Liver (tissue), 9 donors: ENCODE results near the gene CPEB2. TPM values are rescaled to one million over a fixed set of nuclear protein-coding genes. Genes with fewer than 3 reads are reported as not detected.
A peak's percentile ranks its signal among the peaks of the same experiment; 100 is the strongest.

Experiments
- DNase-seq: peaks from one replicate; pipeline ENCODE4 v3.0.0-alpha.2; 2017; ENCODE audit warnings: low spot score
- H3K27ac ChIP-seq, 2 donors: one replicate each; pipeline ENCODE4 v1.7.0; 2013; ENCODE audit warnings: inconsistent platforms in 2 of 2, low read length in 2 of 2, control low read depth in 1 of 2, low read depth in 1 of 2, mild to moderate bottlenecking in 1 of 2
- H3K27me3 ChIP-seq, 4 donors: one replicate each; pipeline versions ENCODE4 v1.6.1 to v1.7.0; 2013; ENCODE audit warnings: low read length in 3 of 4, inconsistent platforms in 1 of 4, mild to moderate bottlenecking in 1 of 4, moderate library complexity in 1 of 4; ENCODE audit not compliant: control insufficient read depth in 4 of 4, insufficient read depth in 4 of 4
- H3K36me3 ChIP-seq, 4 donors: one replicate each; pipeline versions ENCODE4 v1.6.1 to v1.7.0; 2013; ENCODE audit warnings: low read length in 3 of 4, mild to moderate bottlenecking in 3 of 4, low read depth in 1 of 4, moderate library complexity in 1 of 4; ENCODE audit not compliant: control insufficient read depth in 4 of 4, insufficient read depth in 3 of 4
- H3K4me1 ChIP-seq, 4 donors: one replicate each; pipeline versions ENCODE4 v1.6.1 to v1.7.0; 2013; ENCODE audit warnings: low read length in 3 of 4, mild to moderate bottlenecking in 3 of 4, moderate library complexity in 1 of 4; ENCODE audit not compliant: control insufficient read depth in 4 of 4, insufficient read depth in 4 of 4
- H3K4me3 ChIP-seq, 3 donors: one replicate each; pipeline versions ENCODE4 v1.6.1 to v1.7.0; 2013; ENCODE audit warnings: low read length in 3 of 3, control low read depth in 1 of 3, low read depth in 1 of 3, mild to moderate bottlenecking in 1 of 3
- H3K9ac ChIP-seq, 2 donors: one replicate each; pipeline ENCODE4 v1.7.0; 2013; ENCODE audit warnings: low read length in 2 of 2, mild to moderate bottlenecking in 2 of 2, moderate library complexity in 2 of 2, control low read depth in 1 of 2, low read depth in 1 of 2
- H3K9me3 ChIP-seq, 4 donors: one replicate each; pipeline versions ENCODE4 v1.6.1 to v1.7.0; 2013; ENCODE audit warnings: low read length in 3 of 4; ENCODE audit not compliant: control insufficient read depth in 4 of 4
- EGR1 ChIP-seq, 2 donors: IDR thresholded peaks; 2 replicates each; pipeline ENCODE4 v1.6.1; 2016 to 2018; ENCODE audit warnings: antibody characterized with exemption in 2 of 2, low read depth in 2 of 2
- FOXA1 ChIP-seq: IDR thresholded peaks from 2 replicates; pipeline ENCODE4 v1.6.1; 2016; ENCODE audit warnings: antibody characterized with exemption
- FOXA2 ChIP-seq: IDR thresholded peaks from 2 replicates; pipeline ENCODE4 v1.6.1; 2016; ENCODE audit warnings: antibody characterized with exemption
- HNF4A ChIP-seq, 2 donors: conservative IDR thresholded peaks; 2 replicates each; pipeline ENCODE4 v1.6.1; 2016; ENCODE audit warnings: antibody characterized with exemption in 2 of 2, mild to moderate bottlenecking in 2 of 2
- HNF4G ChIP-seq: IDR thresholded peaks from 2 replicates; pipeline ENCODE4 v1.6.1; 2016; ENCODE audit warnings: antibody characterized with exemption
- JUND ChIP-seq, 2 donors: IDR thresholded peaks; 2 replicates each; pipeline ENCODE4 v1.6.1; 2016; ENCODE audit warnings: antibody characterized with exemption in 2 of 2
- NR2F2 ChIP-seq: IDR thresholded peaks from 2 replicates; pipeline ENCODE4 v1.6.1; 2016; ENCODE audit warnings: antibody characterized with exemption
- RAD21 ChIP-seq, 2 donors: IDR thresholded peaks; 2 replicates each; pipeline ENCODE4 v1.6.1; 2016; ENCODE audit warnings: antibody characterized with exemption in 2 of 2, mild to moderate bottlenecking in 2 of 2
- RXRA ChIP-seq, 2 donors: IDR thresholded peaks; 2 replicates each; pipeline ENCODE4 v1.6.1; 2017 to 2018; ENCODE audit warnings: antibody characterized with exemption in 2 of 2, mild to moderate bottlenecking in 1 of 2
- SP1 ChIP-seq: IDR thresholded peaks from 2 replicates; pipeline ENCODE4 v1.6.1; 2018; ENCODE audit warnings: antibody characterized with exemption, mild to moderate bottlenecking
- TAF1 ChIP-seq: conservative IDR thresholded peaks from 2 replicates; pipeline ENCODE4 v1.6.1; 2016; ENCODE audit warnings: antibody characterized with exemption, mild to moderate bottlenecking
- YY1 ChIP-seq: IDR thresholded peaks from 2 replicates; pipeline ENCODE4 v1.6.1; 2016; ENCODE audit warnings: antibody characterized with exemption, mild to moderate bottlenecking
- WGBS: extraction: QIAGEN DNeasy Blood & Tissue Kit; methylation state at CpG from one replicate; pipeline ENCODE4 v1.1.7; 2013; 5-methylcytosine and 5-hydroxymethylcytosine counted together
- polyA plus RNA-seq, 2 donors: library from polyadenylated mRNA; stranded (reverse) in 1 of 2; unstranded in 1 of 2; fragments of 200-250 nt in 1 of 2; fragments of >200 nt in 1 of 2; fragmentation: Nextera tagmentation in 1 of 2; extraction: Ambion mirVana in 1 of 2; gene quantifications; one replicate each; pipeline versions ENCODE4 v1.2.1 to v1.2.3, GENCODE V29; 2013 to 2015
- total RNA-seq, 2 donors: library from RNA; depleted of rRNA; stranded (reverse); fragments of >200 nt; gene quantifications; one replicate each; pipeline ENCODE4 v1.2.3, GENCODE V29; 2014
- TF ChIP-seq, protein P1 (sequence below): IDR thresholded peaks from 2 replicates; pipeline ENCODE4 v1.6.1; 2016; ENCODE audit warnings: antibody characterized with exemption
- TF ChIP-seq, protein P2 (sequence below): fragments of 150-350 bp; IDR thresholded peaks from 2 replicates; pipeline ENCODE4 v1.5.1; 2017; ENCODE audit warnings: improper control_type of control experiment, low read depth, low read length; ENCODE audit not compliant: missing input control
- TF ChIP-seq, protein P3 (sequence below): IDR thresholded peaks from 2 replicates; pipeline ENCODE4 v1.6.1; 2016; ENCODE audit warnings: antibody characterized with exemption, mild to moderate bottlenecking
- TF ChIP-seq, protein P4 (sequence below): IDR thresholded peaks from 2 replicates; pipeline ENCODE4 v1.6.1; 2016; ENCODE audit warnings: antibody characterized with exemption
- donor health status: healthy.
- donor health status: healthy.
- donor health status: healthy.
- donor health status: healthy.
- donor health status: healthy.

The CPEB2 gene
- total and polyA plus RNA-seq, 4 donors, result 3.6 to 14.0 (median 4.6) TPM

DNA sequence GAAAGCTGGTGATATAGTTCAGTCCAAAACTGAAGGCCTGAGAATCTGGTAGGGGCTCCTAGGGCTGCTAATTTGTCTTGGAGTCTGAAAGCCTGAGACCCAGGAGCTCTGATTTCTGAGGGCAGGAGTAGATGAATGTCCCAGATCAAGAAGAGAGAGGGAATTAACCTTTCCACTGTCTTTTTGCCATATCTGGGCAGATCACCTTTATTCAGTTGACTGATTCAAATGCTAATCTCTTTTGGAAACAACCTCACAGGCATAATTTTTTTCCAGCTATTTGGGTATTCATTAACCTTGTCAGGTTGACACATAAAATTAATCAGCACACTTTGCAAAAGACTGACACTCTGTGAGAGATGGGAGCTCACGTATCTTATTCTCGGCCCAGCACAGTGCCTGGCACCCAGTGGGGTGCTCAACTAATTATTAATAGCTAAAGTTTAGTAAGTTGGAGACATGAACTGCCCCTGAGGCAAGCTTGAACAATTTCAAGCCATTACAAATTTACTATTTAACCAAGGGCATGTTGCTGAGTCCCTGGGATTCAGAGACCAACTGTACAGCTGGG lies 114.3 kb downstream of the CPEB2 start:
- Histone ChIP-seq H3K27me3 (no peaks in the 10 kb centered on the region), H3K9ac (no peak overlapping the region), H3K4me3 (no peak overlapping the region), H3K27ac (peak overlapping the region; percentile 5 to 25), H3K4me1 (peaks cover 1 to 17% (median 13%) of the 10 kb centered on the region in 4 donors), H3K9me3 (no peaks in the 10 kb centered on the region), H3K36me3 (no peaks in the 10 kb centered on the region)
- TF ChIP-seq, protein P1, sequence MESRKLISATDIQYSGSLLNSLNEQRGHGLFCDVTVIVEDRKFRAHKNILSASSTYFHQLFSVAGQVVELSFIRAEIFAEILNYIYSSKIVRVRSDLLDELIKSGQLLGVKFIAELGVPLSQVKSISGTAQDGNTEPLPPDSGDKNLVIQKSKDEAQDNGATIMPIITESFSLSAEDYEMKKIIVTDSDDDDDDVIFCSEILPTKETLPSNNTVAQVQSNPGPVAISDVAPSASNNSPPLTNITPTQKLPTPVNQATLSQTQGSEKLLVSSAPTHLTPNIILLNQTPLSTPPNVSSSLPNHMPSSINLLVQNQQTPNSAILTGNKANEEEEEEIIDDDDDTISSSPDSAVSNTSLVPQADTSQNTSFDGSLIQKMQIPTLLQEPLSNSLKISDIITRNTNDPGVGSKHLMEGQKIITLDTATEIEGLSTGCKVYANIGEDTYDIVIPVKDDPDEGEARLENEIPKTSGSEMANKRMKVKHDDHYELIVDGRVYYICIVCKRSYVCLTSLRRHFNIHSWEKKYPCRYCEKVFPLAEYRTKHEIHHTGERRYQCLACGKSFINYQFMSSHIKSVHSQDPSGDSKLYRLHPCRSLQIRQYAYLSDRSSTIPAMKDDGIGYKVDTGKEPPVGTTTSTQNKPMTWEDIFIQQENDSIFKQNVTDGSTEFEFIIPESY, result peak; percentile 33
- peak; percentile 27 for TF ChIP-seq YY1
- TF ChIP-seq HNF4A (conservative IDR thresholded peaks at IDR 0.05), result no peak
- TF ChIP-seq RXRA (IDR thresholded peaks at IDR 0.05), result peak in 1 of 2 donors; percentile 49
- TF ChIP-seq TAF1, result no peak
- no peak for TF ChIP-seq JUND (IDR thresholded peaks at IDR 0.05)
- TF ChIP-seq, protein P2, sequence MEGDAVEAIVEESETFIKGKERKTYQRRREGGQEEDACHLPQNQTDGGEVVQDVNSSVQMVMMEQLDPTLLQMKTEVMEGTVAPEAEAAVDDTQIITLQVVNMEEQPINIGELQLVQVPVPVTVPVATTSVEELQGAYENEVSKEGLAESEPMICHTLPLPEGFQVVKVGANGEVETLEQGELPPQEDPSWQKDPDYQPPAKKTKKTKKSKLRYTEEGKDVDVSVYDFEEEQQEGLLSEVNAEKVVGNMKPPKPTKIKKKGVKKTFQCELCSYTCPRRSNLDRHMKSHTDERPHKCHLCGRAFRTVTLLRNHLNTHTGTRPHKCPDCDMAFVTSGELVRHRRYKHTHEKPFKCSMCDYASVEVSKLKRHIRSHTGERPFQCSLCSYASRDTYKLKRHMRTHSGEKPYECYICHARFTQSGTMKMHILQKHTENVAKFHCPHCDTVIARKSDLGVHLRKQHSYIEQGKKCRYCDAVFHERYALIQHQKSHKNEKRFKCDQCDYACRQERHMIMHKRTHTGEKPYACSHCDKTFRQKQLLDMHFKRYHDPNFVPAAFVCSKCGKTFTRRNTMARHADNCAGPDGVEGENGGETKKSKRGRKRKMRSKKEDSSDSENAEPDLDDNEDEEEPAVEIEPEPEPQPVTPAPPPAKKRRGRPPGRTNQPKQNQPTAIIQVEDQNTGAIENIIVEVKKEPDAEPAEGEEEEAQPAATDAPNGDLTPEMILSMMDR, result no peak
- TF ChIP-seq, protein P3, sequence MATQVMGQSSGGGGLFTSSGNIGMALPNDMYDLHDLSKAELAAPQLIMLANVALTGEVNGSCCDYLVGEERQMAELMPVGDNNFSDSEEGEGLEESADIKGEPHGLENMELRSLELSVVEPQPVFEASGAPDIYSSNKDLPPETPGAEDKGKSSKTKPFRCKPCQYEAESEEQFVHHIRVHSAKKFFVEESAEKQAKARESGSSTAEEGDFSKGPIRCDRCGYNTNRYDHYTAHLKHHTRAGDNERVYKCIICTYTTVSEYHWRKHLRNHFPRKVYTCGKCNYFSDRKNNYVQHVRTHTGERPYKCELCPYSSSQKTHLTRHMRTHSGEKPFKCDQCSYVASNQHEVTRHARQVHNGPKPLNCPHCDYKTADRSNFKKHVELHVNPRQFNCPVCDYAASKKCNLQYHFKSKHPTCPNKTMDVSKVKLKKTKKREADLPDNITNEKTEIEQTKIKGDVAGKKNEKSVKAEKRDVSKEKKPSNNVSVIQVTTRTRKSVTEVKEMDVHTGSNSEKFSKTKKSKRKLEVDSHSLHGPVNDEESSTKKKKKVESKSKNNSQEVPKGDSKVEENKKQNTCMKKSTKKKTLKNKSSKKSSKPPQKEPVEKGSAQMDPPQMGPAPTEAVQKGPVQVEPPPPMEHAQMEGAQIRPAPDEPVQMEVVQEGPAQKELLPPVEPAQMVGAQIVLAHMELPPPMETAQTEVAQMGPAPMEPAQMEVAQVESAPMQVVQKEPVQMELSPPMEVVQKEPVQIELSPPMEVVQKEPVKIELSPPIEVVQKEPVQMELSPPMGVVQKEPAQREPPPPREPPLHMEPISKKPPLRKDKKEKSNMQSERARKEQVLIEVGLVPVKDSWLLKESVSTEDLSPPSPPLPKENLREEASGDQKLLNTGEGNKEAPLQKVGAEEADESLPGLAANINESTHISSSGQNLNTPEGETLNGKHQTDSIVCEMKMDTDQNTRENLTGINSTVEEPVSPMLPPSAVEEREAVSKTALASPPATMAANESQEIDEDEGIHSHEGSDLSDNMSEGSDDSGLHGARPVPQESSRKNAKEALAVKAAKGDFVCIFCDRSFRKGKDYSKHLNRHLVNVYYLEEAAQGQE, result no peak
- TF ChIP-seq, protein P4, sequence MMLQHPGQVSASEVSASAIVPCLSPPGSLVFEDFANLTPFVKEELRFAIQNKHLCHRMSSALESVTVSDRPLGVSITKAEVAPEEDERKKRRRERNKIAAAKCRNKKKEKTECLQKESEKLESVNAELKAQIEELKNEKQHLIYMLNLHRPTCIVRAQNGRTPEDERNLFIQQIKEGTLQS, result no peak
- no peak for TF ChIP-seq NR2F2
- no peak for TF ChIP-seq RAD21 (IDR thresholded peaks at IDR 0.05)
- no peak for TF ChIP-seq FOXA1
- TF ChIP-seq HNF4G, result no peak
- no peak for TF ChIP-seq SP1
- WGBS, result 38% methylated on average over 2 of the region's 2 CpGs
- no peak for DNase-seq

DNA sequence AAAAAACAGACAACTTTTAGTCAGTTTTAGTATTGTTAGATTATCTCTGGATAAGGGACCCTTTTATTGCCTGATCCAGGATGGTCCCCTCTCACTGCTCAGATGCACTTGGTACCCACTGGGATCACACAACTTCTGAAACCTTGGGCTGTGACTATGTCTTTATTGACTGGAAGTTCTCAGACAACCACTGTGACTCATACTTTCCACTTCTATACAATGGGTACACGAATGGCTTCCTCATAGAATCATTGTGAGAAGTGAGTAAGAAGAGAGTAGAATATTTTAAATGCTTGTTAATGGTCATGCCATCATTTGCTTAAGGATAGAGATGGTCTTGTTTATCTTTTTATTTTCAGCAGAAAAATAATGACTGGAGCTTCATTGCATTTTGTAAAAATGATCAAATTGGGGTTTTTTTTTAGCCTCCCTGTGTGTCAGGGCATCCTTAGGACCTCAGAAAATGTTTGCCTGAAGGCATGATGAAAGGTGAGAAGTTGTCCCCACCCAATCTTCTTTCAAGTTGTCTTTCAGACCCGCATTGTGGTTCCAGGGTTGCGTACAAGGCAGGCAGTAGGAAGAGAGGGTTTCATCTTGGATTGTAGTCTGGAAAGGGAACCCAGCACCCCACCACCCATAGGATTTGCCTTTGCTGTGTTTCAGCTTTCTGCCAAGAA lies 115.1 kb downstream of the CPEB2 start:
- Histone ChIP-seq H3K4me3 (no peak overlapping the region), H3K9me3 (no peaks in the 10 kb centered on the region), H3K27me3 (no peaks in the 10 kb centered on the region), H3K27ac (no peak overlapping the region), H3K9ac (no peak overlapping the region), H3K36me3 (no peaks in the 10 kb centered on the region), H3K4me1 (peaks cover 1 to 17% (median 13%) of the 10 kb centered on the region in 4 donors)
- TF ChIP-seq EGR1 (IDR thresholded peaks at IDR 0.05; ENCODE audit: low read depth in 2 of 2) (no peak), FOXA2 (no peak)
- TF ChIP-seq, protein P4, result no peak
- TF ChIP-seq, protein P3, result no peak
- DNase-seq, result no peak
- 89% methylated on average over 3 of the region's 3 CpGs for WGBS
